ENCODE data around the gene MAP4K3.
A peak's percentile ranks its signal among the peaks of the same experiment; 100 is the strongest.

MAP4K3 gene

GRCh38 chr2:39464864-39465263 is 27.8 kb upstream of the MAP4K3 start:
- no peaks in the 10 kb centered on the region for H3K36me3 Mint-ChIP-seq
- no peak overlapping the region for H3K4me3 Mint-ChIP-seq
- no peaks in the 10 kb centered on the region for H3K9me3 Mint-ChIP-seq
- ATAC-seq (no peak), DNase-seq (ENCODE audit: low spot score in 2 of 2) (no peak)
- H3K27ac Mint-ChIP-seq, result no peak overlapping the region
- H3K4me1 Mint-ChIP-seq, result peaks cover 13% of the 10 kb centered on the region

- H3K4me1 Mint-ChIP-seq, result no peaks in the 10 kb centered on the region
These were observed 18.7 kb upstream of the MAP4K3 start for GRCh38 chr2:39455826-39456225.

GRCh38 chr2:39452396-39452795 is 15.3 kb upstream of the MAP4K3 start:
- Mint-ChIP-seq H3K4me1 (no peaks in the 10 kb centered on the region), H3K4me3 (no peak overlapping the region), H3K27ac (no peak overlapping the region), H3K36me3 (peaks cover 9% of the 10 kb centered on the region), H3K9me3 (no peaks in the 10 kb centered on the region)
- DNase-seq (ENCODE audit: low spot score in 2 of 2) (no peak), ATAC-seq (no peak)

More at GRCh38 chr2:39455826-39456225, 18.7 kb upstream of the MAP4K3 start:
- ATAC-seq, result no peak
- peaks cover 9% of the 10 kb centered on the region for H3K36me3 Mint-ChIP-seq
- no peaks in the 10 kb centered on the region for H3K9me3 Mint-ChIP-seq
- DNase-seq (ENCODE audit: low spot score in 2 of 2), result no peak
- no peak overlapping the region for H3K4me3 Mint-ChIP-seq
- H3K27ac Mint-ChIP-seq, result no peak overlapping the region

- Mint-ChIP-seq H3K4me3 (no peak overlapping the region), H3K36me3 (peaks cover 9% of the 10 kb centered on the region), H3K27ac (no peak overlapping the region)
These were observed 14.9 kb upstream of the MAP4K3 start for GRCh38 chr2:39451954-39452353.

GRCh38 chr2:39448169-39448502 is 11.1 kb upstream of the MAP4K3 start:
- H3K9me3 Mint-ChIP-seq, result peaks cover under 1% of the 10 kb centered on the region
- H3K4me1 Mint-ChIP-seq, result no peaks in the 10 kb centered on the region
- no peak for ATAC-seq
- DNase-seq (ENCODE audit: low spot score in 2 of 2), result no peak
- no peak overlapping the region for H3K4me3 Mint-ChIP-seq
- H3K36me3 Mint-ChIP-seq, result no peaks in the 10 kb centered on the region
- no peak overlapping the region for H3K27ac Mint-ChIP-seq

More at GRCh38 chr2:39451954-39452353, 14.9 kb upstream of the MAP4K3 start:
- no peaks in the 10 kb centered on the region for H3K4me1 Mint-ChIP-seq
- no peaks in the 10 kb centered on the region for H3K9me3 Mint-ChIP-seq
- no peak for ATAC-seq
- DNase-seq (ENCODE audit: low spot score in 2 of 2), result no peak

- ATAC-seq, result peak; percentile 36
These were observed 10.4 kb upstream of the MAP4K3 start for GRCh38 chr2:39447266-39448168.

GRCh38 chr2:39445934-39446333 is 8.8 kb upstream of the MAP4K3 start:
- Mint-ChIP-seq H3K4me1 (no peaks in the 10 kb centered on the region), H3K36me3 (no peaks in the 10 kb centered on the region), H3K4me3 (no peak overlapping the region), H3K27ac (no peak overlapping the region), H3K9me3 (peaks cover 7% of the 10 kb centered on the region)
- ATAC-seq (no peak), DNase-seq (ENCODE audit: low spot score in 2 of 2) (no peak)

More at GRCh38 chr2:39447266-39448168, 10.4 kb upstream of the MAP4K3 start:
- DNase-seq (ENCODE audit: low spot score in 2 of 2), result no peak
- H3K27ac Mint-ChIP-seq, result no peak overlapping the region
- peaks cover 3% of the 10 kb centered on the region for H3K9me3 Mint-ChIP-seq
- H3K4me1 Mint-ChIP-seq, result no peaks in the 10 kb centered on the region
- H3K4me3 Mint-ChIP-seq, result no peak overlapping the region
- no peaks in the 10 kb centered on the region for H3K36me3 Mint-ChIP-seq

- H3K4me3 Mint-ChIP-seq, result no peak overlapping the region
- peaks cover 7% of the 10 kb centered on the region for H3K9me3 Mint-ChIP-seq
- H3K4me1 Mint-ChIP-seq, result peaks cover 12% of the 10 kb centered on the region
- no peaks in the 10 kb centered on the region for H3K36me3 Mint-ChIP-seq
- no peak overlapping the region for H3K27ac Mint-ChIP-seq
- DNase-seq (ENCODE audit: low spot score in 2 of 2) (peak in 1 of 2 donors; percentile 6), ATAC-seq (no peak)
These were observed 5.9 kb upstream of the MAP4K3 start for GRCh38 chr2:39443009-39443408.

- Mint-ChIP-seq H3K9me3 (peaks cover 4% of the 10 kb centered on the region), H3K36me3 (no peaks in the 10 kb centered on the region), H3K4me3 (peak overlapping the region; percentile 82), H3K27ac (peak overlapping the region; percentile 86), H3K4me1 (peaks cover 40% of the 10 kb centered on the region)
- ATAC-seq, result peak; percentile 55
- peak; percentile 10 to 64 for DNase-seq (ENCODE audit: low spot score in 2 of 2)
These were observed 624 bp upstream of the MAP4K3 start for GRCh38 chr2:39437522-39438296.

- no peak for DNase-seq (ENCODE audit: low spot score in 2 of 2)
- Mint-ChIP-seq H3K9me3 (no peaks in the 10 kb centered on the region), H3K36me3 (no peaks in the 10 kb centered on the region)
These were observed 1.1 kb downstream of the MAP4K3 start for GRCh38 chr2:39435741-39436591.

GRCh38 chr2:39435234-39435633 is 1.9 kb downstream of the MAP4K3 start:
- peaks cover 62% of the 10 kb centered on the region for H3K4me1 Mint-ChIP-seq
- peak overlapping the region; percentile 82 for H3K4me3 Mint-ChIP-seq
- ATAC-seq (no peak), DNase-seq (ENCODE audit: low spot score in 2 of 2) (no peak)
- H3K9me3 Mint-ChIP-seq, result no peaks in the 10 kb centered on the region
- H3K27ac Mint-ChIP-seq, result no peak overlapping the region
- no peaks in the 10 kb centered on the region for H3K36me3 Mint-ChIP-seq

More at GRCh38 chr2:39435741-39436591, 1.1 kb downstream of the MAP4K3 start:
- Mint-ChIP-seq H3K27ac (peak overlapping the region; percentile 86), H3K4me1 (peaks cover 58% of the 10 kb centered on the region), H3K4me3 (peak overlapping the region; percentile 82)
- ATAC-seq, result no peak

- H3K4me3 Mint-ChIP-seq, result no peak overlapping the region
- H3K4me1 Mint-ChIP-seq, result peaks cover 61% of the 10 kb centered on the region
These were observed 2.7 kb downstream of the MAP4K3 start for GRCh38 chr2:39434233-39434897.

GRCh38 chr2:39433586-39434195 is 3.4 kb downstream of the MAP4K3 start:
- H3K27ac Mint-ChIP-seq, result no peak overlapping the region
- no peaks in the 10 kb centered on the region for H3K36me3 Mint-ChIP-seq
- no peak overlapping the region for H3K4me3 Mint-ChIP-seq
- H3K9me3 Mint-ChIP-seq, result no peaks in the 10 kb centered on the region
- H3K4me1 Mint-ChIP-seq, result peaks cover 60% of the 10 kb centered on the region
- no peak for ATAC-seq
- DNase-seq (ENCODE audit: low spot score in 2 of 2), result no peak

More at GRCh38 chr2:39434233-39434897, 2.7 kb downstream of the MAP4K3 start:
- ATAC-seq (no peak), DNase-seq (ENCODE audit: low spot score in 2 of 2) (no peak)
- Mint-ChIP-seq H3K27ac (no peak overlapping the region), H3K36me3 (no peaks in the 10 kb centered on the region), H3K9me3 (no peaks in the 10 kb centered on the region)

- no peak overlapping the region for H3K27ac Mint-ChIP-seq
- no peaks in the 10 kb centered on the region for H3K9me3 Mint-ChIP-seq
- ATAC-seq (no peak), DNase-seq (ENCODE audit: low spot score in 2 of 2) (no peak)
- no peak overlapping the region for H3K4me3 Mint-ChIP-seq
- peaks cover 60% of the 10 kb centered on the region for H3K4me1 Mint-ChIP-seq
- H3K36me3 Mint-ChIP-seq, result no peaks in the 10 kb centered on the region
These were observed 4.4 kb downstream of the MAP4K3 start for GRCh38 chr2:39432701-39433100.
